ENCODE data around the gene MANF.

The MANF gene

DNA sequence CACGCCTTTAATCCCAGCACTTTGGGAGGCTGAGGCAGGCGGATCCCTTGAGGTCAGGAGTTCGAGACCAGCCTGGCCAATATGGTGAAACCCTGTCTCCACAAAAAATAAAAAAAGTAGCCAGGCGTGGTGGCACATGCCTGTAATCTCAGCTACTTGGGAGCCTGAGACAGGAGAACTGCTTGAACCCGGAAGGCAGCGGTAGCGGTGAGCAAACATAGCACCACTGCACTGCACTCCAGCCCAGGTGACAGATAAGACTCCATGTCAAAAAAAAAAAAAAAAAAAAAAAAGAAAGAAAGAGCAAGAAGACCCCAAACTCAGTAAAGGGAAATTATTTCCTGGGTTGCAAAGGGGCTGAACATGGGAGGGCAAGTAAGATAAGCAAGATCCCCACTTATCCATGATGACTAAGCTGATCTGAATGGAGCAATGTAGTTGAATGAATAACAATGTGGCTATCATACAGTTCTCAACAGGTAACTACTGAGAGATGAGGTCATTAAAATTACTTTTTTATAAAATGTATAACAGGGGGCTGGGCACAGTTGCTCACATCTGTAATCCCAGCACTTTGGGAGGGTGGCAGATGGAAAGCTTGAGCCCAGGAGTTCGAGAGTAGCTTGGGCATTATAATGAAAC lies 52.0 kb downstream of the MANF start:
- DNase-seq (ENCODE audit: low read depth), result no peak

Data from HS-27A (cell line).